Activated CD4-positive, alpha-beta T cell treated with anti-CD3 and anti-CD28 coated beads, Interleukin-10, Interleukin-2, amounts not matched to agents 100 ng/mL and 50 ng/mL, durations not matched to agents 16 hours and 8 hours (primary cell): ENCODE results near the gene EPHB2.
"Not testable (repeated sequence)": the region's sequence is repeated elsewhere in the genome, so short reads cannot be mapped to it uniquely, and the experiment has no call there.

Experiments used
- DNase-seq: peaks from one replicate; pipeline ENCODE4 v3.0.0-alpha.2; 2020

Gene EPHB2

DNA sequence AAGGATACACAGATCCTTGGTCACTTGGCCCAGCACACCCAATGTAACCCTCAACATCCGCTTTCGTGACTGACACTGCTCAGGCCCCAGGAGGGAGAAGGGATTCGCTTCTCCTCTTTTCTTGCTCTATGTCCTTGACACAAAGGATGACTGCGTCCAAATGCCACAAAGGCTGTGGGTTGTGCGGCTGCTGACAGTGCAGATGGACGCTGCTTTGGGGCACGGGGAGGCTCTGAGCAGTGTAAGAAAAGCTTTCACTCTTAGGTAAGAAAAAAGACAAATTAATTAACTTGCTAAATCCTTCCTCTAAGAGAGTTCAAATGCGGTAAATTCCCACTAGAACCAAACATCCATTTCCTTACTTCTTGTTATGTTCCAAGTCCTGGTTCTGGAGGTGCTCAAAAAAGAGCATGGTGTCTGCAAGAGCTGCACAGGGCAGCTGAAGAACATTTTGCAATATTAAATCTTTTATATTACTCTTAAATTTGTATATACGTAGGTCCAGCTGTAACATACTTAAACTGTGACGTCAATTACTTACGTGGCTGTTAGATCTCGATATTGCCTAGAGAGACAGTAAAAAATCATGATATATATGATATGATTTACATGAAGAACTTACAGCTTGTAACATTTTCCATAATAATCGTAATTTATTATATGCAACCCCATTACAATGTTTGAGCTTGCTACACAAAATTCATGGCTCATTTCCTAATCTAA lies 19.4 kb upstream of the EPHB2 start:
- DNase-seq, result no peak

DNA sequence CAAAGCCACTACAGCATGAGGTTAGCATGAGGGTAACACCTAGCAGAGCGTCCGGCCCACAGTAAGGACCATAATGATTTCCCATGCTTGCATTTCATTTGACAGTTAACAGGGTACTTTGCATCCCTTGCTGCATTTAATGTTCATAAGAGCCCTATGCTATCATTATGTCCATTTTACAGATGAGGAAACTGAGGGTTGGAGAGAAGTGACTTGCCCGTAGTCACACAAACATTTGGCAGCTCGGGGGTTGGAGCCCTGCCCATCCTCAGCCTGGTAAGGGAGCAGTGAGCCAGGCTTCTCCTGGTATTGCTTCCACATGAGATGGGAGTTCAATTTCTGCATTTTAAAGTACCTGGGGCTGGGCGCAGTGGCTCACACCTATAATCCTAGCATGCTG lies 16.5 kb upstream of the EPHB2 start:
- DNase-seq, result no peak

DNA sequence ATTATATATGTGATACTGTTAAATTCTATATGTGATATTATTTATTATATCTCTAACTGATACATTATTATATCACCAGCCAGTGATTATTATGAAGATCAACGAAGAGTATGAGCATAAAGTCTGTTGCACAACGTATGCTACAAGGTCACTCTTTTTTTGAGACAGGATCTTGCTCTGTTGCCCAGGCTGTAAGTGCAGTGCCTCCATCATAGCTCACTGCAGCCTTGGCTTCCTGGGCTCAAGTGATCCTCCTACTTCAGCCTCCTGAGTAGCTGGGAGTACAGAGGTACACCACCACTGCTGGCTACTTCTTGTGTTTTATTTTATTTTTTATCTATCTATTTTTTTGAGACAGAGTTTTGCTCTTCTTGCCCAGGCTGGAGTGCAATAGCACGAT lies 14.0 kb upstream of the EPHB2 start:
- DNase-seq, result no peak

DNA sequence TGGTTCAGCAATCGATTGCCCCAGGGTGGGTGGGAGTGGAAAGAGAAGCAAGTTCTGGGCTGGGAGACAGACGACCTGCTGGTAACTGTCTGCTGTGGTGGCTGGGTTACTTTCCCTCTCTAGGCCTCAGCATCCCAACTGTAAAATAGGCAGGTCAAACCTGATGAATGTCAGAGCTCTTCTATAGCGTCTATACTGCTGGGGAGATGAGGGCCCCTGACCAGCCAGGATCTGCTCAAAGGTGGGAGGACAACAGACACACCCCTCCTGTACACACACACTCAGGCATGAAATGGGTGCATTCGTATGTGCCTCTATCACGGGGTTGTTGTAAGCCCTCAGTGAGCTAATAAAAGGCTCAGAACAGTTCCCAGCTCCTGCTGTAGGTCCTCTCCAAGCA lies 12.7 kb upstream of the EPHB2 start:
- no peak for DNase-seq

DNA sequence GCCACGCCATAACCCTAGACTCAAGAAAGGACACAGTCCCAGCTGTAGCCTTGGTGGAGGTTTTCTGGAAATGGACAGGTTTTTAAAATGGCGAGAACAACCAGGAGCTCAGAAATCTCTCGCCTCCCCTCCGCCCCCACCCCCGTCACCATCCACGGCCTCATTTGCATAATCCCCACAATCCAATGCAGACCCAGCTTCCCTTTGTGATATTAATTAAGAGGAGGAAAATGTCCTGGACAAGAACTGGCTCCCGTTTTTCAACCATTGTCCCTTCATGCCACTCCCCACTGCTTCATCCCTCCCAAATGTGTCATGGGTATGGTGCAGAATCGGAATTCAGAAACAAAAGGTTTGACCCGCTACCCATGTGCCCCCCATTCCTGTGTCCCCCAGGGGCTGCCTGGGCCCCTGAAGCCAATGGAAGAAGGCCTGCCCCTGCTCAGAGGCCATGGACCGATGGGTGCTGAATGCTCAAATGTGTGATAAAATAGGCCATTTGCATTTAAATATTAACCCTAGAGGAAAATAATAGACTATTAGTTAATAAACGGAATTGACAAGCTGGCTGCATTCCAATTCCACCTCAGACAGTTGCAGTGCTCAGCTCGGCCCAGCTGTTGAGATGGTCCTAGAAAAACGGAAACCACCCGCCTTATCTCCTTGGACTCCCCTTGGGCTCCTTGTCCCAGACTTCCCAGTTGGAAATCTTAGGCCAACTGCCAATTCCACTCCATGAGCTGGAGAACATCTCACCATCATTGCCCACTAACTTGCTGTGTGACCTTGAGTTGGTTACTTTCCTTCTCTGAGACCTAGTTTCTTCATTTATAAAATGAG lies 10.7 kb upstream of the EPHB2 start:
- no peak for DNase-seq

DNA sequence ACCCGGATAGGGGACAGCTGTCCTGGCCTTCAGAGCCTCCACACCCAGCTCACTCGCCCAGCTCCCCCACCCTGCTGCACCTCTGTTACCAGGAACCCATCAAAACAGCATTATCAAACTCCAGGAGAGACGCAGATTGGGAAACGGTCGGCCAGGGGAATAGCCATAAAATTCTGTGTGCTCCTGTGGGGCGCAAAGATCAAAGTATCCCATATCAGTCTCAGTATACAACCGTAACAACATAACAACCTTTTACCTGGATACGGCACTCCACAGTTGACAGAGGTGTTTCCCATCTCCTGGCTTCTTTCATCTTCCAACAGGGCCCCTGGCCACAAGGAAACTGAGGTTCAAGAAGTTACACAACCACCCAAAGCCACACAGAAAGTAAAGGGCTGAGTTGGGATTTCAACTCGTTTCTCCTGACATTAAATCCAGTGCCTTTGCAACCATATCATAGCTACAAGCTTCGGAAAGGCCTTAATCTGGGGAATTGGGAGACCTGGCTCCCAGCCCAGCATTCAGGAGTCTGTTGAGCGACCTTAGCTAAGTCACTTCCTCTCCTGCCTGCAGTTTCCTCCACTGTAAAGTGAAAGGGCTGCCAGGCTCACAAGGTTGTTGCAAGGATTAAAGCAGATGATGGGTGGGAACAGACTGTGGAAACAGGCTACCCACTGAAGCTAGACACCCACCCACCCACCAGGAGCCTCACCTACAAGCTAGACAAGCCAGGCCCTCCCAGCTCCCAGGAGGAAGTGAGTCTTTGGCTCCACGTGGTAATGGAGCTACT lies 8.1 kb upstream of the EPHB2 start:
- DNase-seq, result no peak

DNA sequence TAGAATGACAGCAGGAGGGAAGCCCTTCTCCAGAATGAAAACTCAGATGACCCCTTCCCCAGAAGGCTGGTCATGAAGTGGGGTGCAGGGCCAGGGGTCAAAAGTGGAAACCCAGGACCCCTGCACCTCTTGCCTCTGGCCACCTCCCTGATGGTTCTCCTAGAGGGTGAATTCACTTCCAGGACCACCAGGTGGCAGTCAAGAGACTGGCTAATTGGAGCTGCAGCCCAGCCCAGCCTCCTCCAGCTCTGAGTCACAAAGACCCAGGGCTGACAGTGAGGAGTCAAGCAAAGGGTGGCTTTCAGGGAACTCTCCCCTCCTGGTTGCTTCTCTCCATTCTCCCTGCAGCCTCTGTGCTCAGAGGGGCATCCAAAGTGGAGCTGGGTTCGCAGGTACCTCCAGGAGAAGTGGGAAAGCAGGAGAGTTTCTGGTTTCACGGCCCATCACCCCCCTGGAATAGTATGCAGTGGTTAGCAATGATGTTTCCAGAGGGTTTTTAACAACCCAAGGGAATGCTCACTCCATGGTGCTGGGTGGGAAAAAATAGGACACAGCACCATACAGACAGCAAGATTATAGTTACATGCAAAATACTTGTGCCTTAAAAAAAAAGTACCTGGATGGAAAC lies 6.1 kb upstream of the EPHB2 start:
- peak; percentile 88 for DNase-seq

DNA sequence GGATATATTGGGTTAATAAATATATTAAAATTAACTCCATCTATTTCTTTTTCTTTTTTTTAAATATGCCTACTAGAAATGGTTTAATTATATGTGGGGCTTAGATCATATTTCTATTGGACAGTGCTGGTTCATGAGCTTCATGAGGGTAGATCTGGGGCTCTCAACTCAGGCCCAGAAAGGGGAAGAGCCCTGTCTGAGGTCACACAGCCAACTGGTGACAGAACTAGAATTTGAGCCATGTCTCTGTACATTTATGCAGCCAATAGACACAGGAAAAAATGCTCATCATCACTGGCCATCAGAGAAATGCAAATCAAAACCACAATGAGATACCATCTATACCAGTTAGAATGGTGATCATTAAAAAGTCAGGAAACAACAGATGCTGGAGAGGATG lies 5.1 kb upstream of the EPHB2 start:
- no peak for DNase-seq

DNA sequence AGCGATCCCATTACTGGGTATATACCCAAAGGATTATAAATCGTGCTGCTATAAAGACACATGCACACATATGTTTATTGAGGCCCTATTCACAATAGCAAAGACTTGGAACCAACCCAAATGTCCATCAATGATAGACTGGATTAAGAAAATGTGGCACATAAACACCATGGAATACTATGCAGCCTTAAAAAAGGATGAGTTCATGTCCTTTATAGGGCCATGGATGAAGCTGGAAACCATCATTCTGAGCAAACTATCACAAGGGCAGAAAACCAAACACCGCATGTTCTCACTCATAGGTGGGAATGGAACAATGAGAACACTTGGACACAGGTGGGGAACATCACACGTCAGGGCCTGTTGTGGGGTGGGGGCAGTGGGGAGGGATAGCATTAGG lies 4.5 kb upstream of the EPHB2 start:
- DNase-seq, result not testable (repeated sequence)

DNA sequence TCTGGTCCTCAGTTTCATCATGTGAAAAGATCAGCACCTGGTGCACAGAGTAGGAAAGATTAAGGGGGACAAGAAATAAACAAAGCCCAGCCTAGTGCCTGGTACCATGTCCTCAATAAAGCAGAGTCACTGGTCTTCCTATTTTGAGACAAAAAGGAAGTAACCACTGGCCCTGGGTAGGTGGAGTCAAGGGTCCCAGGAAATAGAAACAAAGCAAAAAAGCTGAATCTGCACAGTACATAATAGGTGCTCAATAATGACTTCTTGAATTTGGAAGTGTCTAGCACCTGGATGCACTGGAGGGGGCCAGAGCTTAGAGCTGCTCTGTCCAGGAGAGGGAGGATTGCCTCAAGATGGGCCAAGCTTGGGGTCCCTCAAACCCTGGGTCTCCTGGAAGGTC lies 1.9 kb upstream of the EPHB2 start:
- no peak for DNase-seq

DNA sequence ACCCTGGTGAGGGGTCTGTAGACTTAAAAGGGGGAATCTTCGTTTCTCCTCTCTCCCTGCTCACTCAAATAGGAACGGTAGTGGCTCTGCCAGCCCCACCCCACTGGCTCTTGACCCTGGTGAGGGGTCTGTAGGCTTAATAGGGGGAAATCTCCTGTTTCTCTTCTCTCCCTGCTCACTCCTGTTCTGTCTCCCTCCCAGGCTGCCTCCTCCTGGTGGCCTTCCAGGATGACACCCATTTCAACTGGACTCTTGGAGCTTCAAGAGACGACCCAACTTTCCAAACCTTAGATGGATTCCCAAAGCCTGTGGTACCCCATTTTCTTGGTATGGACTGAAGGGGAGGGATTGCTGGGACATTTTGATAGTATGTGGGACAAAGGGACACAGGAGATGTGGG lies 1.4 kb upstream of the EPHB2 start:
- DNase-seq, result no peak

DNA sequence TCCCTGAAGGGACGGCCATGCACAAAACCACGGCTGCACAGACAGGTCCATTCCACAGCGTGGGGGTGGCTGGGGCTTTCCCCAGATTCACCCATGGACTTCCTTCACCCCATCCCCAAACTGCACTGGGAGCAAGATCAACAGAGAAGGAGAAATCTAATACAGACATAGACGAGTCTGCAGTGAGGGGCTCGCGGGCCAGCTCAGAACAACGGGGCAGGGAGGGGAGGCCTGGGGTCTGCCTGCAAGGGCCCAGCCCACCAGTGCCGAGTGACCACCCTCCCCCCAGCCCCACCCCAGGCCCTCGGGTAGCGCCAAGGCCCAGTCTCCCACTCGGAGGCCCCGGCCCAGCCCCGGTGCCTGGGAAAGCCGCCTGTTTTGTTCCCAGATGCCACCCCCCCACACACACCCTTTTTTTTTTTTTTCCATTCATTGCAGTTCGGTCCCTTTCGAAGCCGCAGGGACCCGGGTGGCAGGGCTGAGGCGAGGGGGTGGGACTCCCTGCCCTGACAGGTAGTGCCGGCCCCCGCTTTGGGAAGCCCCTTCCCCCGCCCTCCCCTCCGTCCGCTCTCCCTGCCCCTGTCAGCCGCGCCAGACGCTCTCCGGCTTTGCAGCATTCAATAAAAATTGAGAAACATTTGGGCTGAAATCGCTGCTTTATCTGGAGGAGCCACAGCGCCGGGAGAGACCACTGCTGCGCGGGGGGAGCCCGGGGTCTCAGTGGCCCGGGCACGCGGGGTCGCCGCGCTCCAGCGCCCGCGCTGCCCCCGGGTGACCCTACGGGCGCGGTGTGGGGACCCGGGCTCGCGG lies 543 bp upstream of the EPHB2 start:
- DNase-seq, result peak; percentile 7

DNA sequence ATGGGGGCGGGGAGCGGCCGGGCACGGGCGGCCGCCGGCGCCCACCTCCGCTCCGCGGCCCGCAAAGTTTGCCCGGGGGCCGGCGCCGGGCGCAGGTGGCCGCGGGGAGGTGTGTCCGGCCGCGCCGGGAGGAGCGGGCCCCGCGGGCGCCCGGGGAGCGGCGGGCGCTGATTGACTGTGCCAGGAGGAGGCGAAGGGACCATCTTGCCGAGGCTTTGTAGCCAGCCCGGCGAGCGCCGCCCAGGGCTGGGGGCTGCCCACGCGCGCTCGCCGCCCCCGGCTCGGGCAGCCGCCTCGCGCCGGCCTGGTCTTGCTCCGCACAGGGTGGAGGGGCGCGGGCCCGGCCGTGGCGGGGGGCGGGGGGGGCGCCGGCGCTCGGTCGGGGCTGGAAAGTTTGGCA lies 432 bp downstream of the EPHB2 start:
- no peak for DNase-seq

DNA sequence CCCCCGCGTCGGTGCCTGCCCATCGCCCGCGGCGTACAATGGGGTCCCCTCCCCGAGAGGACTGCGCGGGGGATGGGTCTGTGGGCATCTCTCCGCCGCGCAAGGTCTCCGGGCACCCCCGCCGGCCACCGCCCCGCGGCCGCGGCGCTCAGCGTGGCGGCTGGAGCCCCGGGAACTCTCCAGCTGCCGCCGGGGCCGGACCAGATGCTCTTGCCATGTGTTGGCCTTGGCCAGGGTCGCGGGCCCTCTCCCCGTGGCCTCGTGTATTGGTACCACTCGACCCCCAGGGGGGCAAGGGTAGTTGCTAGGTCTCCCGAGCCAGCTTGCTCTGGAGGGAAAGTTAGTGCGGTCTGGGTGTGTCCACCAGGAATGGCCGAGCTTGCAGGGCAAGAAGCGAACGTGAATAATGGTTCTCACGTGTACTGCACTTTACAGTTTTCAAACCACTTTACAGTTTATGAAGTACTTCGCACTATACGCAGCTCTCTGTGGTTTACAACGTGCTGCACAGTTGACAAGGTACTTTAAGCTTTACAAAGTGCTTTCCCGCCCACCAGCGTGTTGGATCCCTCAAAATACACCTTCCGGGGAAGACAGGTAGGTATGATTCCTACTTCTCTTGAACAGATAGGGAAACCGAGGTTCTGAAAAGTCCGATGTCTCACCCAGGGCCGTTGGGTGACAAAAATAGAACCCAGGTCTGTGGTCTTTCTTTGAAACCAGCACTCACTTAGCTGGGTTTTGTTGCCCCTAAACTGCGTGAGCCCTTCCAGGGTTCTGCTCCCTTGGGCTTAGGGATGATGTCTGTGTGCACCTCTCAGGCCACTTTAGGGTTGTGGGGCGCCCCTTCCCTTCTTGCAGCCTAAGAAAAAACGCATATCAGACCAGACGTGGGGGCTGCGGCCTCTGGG lies 1.2 kb downstream of the EPHB2 start:
- DNase-seq, result peak; percentile 2

DNA sequence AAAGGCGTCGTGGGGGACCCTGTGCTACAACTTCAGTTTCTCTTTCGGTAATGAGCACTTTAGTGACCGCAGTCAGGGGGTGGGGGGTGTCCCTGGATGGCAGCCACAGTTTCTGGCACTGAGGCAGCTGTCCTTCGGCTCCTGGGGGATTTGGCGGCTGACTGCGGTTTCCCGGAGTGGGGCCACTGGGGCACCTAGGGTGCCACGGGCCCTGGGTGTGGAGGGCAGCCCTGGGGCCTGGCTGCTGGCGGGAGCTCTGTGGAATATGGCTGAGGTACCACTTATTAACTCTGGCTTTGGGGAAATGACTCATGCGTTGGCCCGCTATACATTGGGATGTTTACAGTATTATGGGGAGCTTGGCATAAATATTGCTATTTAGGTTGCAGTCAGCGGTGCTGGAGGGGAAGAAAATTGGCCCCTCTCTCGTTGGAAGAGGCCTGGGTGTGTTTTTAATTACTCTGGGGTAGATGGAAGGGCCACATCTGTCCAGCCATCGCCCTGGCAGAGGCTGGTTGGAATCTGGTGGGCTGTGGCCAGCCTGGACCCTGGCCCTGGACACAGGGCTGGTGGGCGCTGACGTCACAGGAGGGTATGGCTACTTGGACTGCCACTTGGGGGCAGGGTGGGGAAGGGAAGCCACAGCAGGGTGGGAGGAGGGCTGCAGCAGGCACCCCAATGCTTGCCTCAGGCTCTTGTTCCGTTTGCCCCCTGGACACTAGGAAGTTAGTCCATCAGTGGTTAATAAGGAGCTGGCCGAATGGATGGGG lies 2.0 kb downstream of the EPHB2 start:
- DNase-seq, result peak; percentile 4

DNA sequence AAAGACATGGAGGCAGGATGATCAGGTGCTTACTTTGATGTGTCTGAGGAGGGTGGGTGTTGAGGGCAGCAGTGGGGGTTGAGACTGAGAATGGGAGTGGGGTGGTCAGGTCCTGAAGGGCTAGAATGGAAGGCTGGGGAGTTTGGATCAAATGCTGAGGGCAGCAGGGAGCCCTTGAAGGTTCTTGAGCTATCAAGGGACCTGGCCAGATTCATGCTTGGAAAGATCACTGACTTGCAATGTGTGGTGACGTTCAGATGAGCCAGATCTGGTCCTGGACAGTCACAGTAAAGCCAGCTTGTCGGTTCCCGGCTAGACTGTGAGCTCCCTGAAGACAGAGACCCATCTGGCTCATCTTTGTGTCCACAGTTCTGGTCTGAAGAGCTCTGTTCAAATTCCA lies 3.8 kb downstream of the EPHB2 start:
- DNase-seq, result no peak

DNA sequence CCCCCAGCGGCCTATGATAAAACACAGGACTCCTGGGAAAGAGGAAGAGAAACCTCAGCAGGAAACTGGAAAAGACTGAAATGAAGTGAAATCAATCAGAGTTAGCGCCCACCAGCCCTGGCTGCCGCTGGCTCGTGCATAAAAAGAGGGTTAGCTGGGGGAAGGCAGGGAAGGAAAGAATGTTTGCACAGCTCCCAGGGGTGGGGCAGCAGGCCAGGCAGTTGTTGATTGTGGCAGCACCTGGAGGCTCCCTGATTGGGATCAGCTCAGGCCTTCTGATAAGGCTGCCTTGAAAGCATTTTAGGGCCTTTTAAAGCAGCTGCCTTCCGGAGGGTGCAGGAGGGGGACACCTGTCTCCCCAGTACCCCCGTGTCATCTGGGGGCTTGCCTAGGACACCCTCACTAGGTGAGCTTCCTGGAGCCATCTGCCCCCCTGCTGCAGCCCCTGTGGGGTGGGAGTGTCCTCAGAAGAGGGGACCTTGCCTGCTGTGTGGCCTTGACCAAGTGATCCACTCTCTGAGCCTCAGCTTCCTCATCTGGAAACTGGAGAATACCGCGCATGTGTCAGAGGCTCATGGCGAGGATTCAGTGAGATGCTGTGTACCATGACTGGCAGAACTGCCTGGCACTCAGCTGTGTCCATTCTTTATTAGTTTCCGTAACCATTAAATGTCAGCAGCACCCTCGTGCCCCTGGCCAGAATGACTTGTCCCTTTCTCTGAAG lies 6.6 kb downstream of the EPHB2 start:
- no peak for DNase-seq

DNA sequence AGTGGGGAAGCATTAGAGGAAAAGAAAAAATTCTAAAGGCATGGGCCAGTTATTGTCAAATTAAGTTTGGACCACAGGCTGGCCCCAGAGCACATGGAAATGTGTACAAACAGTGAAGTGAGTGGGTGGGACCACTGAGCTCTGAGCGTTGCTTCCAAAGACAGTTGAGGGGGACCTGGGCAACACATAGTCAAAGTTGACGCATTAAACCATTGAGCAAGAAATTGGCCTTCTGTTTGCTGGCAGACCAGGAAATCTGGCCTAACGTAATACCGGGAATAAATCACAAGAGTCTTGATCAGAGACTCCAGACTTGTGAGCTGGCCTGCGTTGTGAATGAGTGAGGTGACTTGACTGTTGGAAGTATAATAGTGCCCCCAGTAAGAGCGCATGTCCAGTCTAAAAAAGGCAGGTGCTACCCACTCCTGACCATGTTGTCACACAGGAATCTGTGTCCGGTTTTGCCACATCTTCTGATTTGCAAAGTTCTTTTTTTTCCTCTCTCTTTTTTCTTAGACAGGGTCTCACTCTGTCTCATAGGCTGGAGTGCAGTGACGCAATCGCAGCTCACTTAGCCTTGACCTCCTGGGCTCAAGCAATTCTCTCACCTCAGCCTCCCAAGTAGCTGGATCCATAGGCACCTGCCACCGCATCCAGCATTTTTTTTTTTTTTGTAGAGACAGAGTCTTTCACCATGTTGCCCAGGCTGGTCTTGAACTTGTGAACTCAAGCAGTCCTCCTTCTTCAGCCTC lies 10.7 kb downstream of the EPHB2 start:
- no peak for DNase-seq
